WERI-Rb-1 (cell line): ENCODE measurements around the gene PCSK6.
"Not testable (repeated sequence)": the region's sequence is repeated elsewhere in the genome, so short reads cannot be mapped to it uniquely, and the experiment has no call there.

ENCODE experiments used
- DNase-seq: peaks from one replicate; pipeline ENCODE4 v3.0.0-alpha.2; 2020
- H3K27ac ChIP-seq: fragments of 250-450 bp; sonication (Bioruptor Pico); 2 replicates; pipeline ENCODE4 v1.5.1; 2020; ENCODE audit warnings: mild to moderate bottlenecking, moderate library complexity
- H3K27me3 ChIP-seq: fragments of 250-450 bp; sonication (Bioruptor Pico); 2 replicates; pipeline ENCODE4 v1.5.1; 2021; ENCODE audit warnings: mild to moderate bottlenecking, low read depth, moderate library complexity; ENCODE audit not compliant: insufficient read depth, severe bottlenecking
- H3K36me3 ChIP-seq: fragments of 250-450 bp; sonication (Bioruptor Pico); 2 replicates; pipeline ENCODE4 v1.5.1; 2020; ENCODE audit warnings: mild to moderate bottlenecking, moderate library complexity
- H3K4me3 ChIP-seq: 2 replicates; pipeline ENCODE4 v1.5.1; 2011; ENCODE audit warnings: low read depth, mild to moderate bottlenecking, control low read depth, low read length
- H3K9me3 ChIP-seq: fragments of 250-450 bp; sonication (Bioruptor Pico); 2 replicates; pipeline ENCODE4 v1.5.1; 2021; ENCODE audit warnings: mild to moderate bottlenecking, moderate library complexity; ENCODE audit not compliant: severe bottlenecking
- CTCF ChIP-seq: IDR thresholded peaks from 2 replicates; pipeline ENCODE4 v1.5.1; 2011; ENCODE audit warnings: low read depth, mild to moderate bottlenecking, control low read depth, inconsistent platforms, low read length

PCSK6 gene

GRCh38 chr15:101295607-101296161 is 193.8 kb downstream of the PCSK6 start:
- no peak for DNase-seq
- no peak for TF ChIP-seq CTCF
- peak overlapping the region; percentile 94 for H3K27ac ChIP-seq
- H3K27me3 ChIP-seq: no peaks in the 10 kb centered on the region
- peak overlapping the region; percentile 71 for H3K4me3 ChIP-seq
- H3K36me3 ChIP-seq: peaks cover 28% of the 10 kb centered on the region
- H3K9me3 ChIP-seq: no peaks in the 10 kb centered on the region

- DNase-seq: peak; percentile 96
- Histone ChIP-seq H3K27me3 (no peaks in the 10 kb centered on the region), H3K4me3 (peak within 1 kb of the TSS; percentile 71), H3K27ac (peak within 1 kb of the TSS; percentile 94), H3K9me3 (no peaks in the 10 kb centered on the region), H3K36me3 (peaks cover 33% of the 10 kb centered on the region)
- no peak for TF ChIP-seq CTCF
These were observed 194.5 kb downstream of the PCSK6 start, which contains the start of gene SNRPA1 for GRCh38 chr15:101294731-101295606. Gene SNRPA1 (minus strand): TSS chr15:101295248. CDS start chr15:101295178, 70 bp downstream.

GRCh38 chr15:101293122-101293521 is 196.4 kb downstream of the PCSK6 start:
- no peak for TF ChIP-seq CTCF
- Histone ChIP-seq H3K36me3 (peaks cover 51% of the 10 kb centered on the region), H3K9me3 (no peaks in the 10 kb centered on the region), H3K27ac (no peak overlapping the region), H3K4me3 (peak overlapping the region; percentile 71), H3K27me3 (no peaks in the 10 kb centered on the region)
- no peak for DNase-seq

GRCh38 chr15:101288905-101289513 is 200.5 kb downstream of the PCSK6 start:
- Histone ChIP-seq H3K36me3 (peaks cover 85% of the 10 kb centered on the region), H3K27ac (no peak overlapping the region), H3K4me3 (no peak overlapping the region), H3K9me3 (no peaks in the 10 kb centered on the region), H3K27me3 (no peaks in the 10 kb centered on the region)
- DNase-seq: no peak
- TF ChIP-seq CTCF: peak; percentile 30; the same call in 1 of the 2 replicates

- not testable (repeated sequence) for H3K9me3 ChIP-seq, H3K27me3 ChIP-seq, H3K4me3 ChIP-seq, H3K27ac ChIP-seq, DNase-seq
- H3K36me3 ChIP-seq: peaks cover 90% of the 10 kb centered on the region
These were observed 202.2 kb downstream of the PCSK6 start for GRCh38 chr15:101287342-101287741.

GRCh38 chr15:101286471-101287114 is 202.9 kb downstream of the PCSK6 start:
- Histone ChIP-seq H3K4me3 (no peak overlapping the region), H3K27me3 (no peaks in the 10 kb centered on the region), H3K36me3 (peaks cover 90% of the 10 kb centered on the region), H3K9me3 (no peaks in the 10 kb centered on the region), H3K27ac (no peak overlapping the region)
- TF ChIP-seq CTCF: no peak
- DNase-seq: no peak
